RWPE1 (cell line): ENCODE measurements around the gene KIF16B.

Source experiments
- CTCF ChIA-PET: fragments of 350-600 bp; sonication (Branson Sonifier 250); formaldehyde crosslinking; extraction: SDS; loops from one replicate; lab custom pipeline; 2021; lab: Yijun Ruan, JAX
- POLR2A ChIA-PET: fragments of 400-600 bp; formaldehyde crosslinking; extraction: SDS; loops from one replicate; lab custom pipeline; 2020; ENCODE audit warnings: antibody characterized with exemption; ENCODE audit not compliant: low non-redundant PET; lab: Yijun Ruan, JAX
- DNase-seq: peaks from one replicate; pipeline ENCODE4 v3.0.0; 2012; ENCODE audit warnings: low spot score
- H3K27ac ChIP-seq: fragments of 450-650 bp; 2 replicates; pipeline ENCODE4 v1.5.1; 2017
- TF ChIP-seq, protein P1 (sequence below): fragments of 450-650 bp; conservative IDR thresholded peaks from 2 replicates; pipeline ENCODE4 v1.5.1; 2017; ENCODE audit warnings: low read depth, mild to moderate bottlenecking

The KIF16B gene

DNA sequence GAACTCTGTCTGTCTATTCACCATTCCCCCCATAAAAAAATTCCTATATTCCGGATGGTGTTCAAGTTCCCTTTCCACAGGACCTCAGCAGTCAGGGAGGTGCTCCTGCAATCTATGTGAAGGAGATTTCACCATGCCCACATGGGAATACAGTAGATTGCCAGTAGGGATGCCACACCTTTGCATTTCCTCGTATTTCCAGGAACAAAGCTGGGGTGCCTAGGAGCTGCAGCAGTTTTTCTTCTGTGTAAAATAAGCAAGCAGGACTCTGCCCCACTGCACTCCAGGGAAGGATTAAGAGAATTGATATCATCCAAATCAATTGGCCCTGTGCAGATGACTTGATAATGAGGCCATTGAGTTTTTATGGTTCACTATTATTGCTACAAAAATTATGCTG is 7.4 kb upstream of the KIF16B start:
- DNase-seq, result no peak
- CTCF ChIA-PET, result interaction anchor here (0.6 kb wide), 2 partner anchors 9 to 623 kb away, joined by 3 to 4 read pairs; no protein-coding TSS in a partner anchor
- TF ChIP-seq, protein P1, sequence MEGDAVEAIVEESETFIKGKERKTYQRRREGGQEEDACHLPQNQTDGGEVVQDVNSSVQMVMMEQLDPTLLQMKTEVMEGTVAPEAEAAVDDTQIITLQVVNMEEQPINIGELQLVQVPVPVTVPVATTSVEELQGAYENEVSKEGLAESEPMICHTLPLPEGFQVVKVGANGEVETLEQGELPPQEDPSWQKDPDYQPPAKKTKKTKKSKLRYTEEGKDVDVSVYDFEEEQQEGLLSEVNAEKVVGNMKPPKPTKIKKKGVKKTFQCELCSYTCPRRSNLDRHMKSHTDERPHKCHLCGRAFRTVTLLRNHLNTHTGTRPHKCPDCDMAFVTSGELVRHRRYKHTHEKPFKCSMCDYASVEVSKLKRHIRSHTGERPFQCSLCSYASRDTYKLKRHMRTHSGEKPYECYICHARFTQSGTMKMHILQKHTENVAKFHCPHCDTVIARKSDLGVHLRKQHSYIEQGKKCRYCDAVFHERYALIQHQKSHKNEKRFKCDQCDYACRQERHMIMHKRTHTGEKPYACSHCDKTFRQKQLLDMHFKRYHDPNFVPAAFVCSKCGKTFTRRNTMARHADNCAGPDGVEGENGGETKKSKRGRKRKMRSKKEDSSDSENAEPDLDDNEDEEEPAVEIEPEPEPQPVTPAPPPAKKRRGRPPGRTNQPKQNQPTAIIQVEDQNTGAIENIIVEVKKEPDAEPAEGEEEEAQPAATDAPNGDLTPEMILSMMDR, result no peak

DNA sequence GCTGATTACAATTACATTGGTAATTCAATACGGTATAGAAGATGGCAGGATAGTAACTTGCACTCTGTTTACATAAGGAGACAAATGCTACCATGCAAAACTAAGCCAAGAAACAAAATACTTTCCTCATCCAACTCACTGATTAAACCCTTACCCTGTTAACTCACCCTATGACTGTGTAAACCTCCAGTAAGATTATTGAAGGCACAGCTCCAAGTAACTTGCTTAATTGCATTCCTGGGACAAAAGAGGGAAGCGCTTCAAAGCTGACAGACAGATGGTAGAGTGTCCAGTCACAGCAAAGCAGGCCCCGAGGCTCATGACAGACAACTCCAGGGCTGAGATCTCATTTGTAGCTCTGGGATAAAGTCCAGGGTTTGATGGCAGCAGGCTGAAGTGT is 6.9 kb upstream of the KIF16B start:
- ChIA-PET POLR2A (no interaction called here), CTCF (interaction anchor here (0.6 kb wide), 3 partner anchors 8 to 623 kb away, joined by 3 to 4 read pairs (median 3); no protein-coding TSS in a partner anchor)
- peak; percentile 75 for DNase-seq
- peak overlapping the region; percentile 62 for H3K27ac ChIP-seq
- TF ChIP-seq, protein P1, result no peak

More for the DNA sequence above, 7.4 kb upstream of the KIF16B start:
- peak overlapping the region; percentile 62 for H3K27ac ChIP-seq
- POLR2A ChIA-PET, result no interaction called here

DNA sequence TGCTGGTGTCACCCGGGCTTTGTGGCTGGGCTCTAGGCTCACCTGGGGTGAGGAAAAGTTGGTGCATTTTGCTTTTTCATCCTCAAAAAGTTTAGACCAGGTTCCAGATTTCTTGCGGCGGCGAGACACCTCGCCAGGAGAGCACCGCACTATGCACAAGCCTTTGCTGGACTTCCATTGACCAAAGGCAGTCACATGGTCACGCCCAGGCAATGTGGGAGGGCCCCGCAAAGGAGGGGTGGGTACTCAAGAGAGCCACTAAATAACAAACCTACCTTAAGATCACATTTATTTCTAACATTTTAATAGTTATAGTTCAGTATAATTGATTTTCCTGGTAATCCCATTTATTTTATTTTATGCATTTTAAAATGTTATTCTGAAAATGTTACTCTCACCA is 3.0 kb upstream of the KIF16B start:
- DNase-seq, result no peak
- no peak overlapping the region for H3K27ac ChIP-seq
- POLR2A ChIA-PET, result no interaction called here
- TF ChIP-seq, protein P1, result no peak
- CTCF ChIA-PET, result no interaction called here

DNA sequence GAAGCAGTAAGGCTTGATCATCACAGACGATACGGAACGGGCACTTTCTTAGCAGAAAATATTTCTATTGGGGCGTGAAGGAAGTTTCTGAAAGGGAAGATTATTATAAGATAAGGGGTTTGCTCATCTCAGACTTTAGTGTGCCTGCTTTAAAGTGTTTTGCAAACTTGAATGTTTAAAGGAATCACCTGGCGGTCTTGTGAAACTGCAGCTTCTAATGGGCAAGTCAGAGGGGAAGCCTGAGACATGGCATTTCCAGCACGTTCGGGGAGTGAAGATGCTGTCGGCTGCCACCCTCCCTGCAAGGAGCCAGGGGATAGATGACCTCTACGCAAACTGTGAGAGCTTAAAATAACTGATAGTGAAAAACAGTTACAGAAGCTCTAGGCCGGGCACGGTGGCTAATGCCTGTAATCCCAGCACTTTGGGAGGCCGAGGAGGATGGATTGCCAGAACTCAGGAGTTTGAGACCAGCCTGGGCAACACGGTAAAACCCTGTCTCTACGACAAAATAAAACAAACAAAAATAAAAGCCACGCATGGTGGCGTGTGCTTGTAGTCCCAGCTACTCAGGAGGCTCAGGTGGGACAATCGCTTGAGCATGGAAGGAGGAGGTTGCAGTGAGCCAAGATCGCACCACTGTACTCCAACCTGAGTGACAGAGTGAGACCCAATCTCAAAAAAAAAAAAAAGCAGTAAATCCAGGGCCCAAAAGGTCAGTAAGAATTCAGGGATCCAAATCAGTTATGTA is 2.3 kb upstream of the KIF16B start:
- H3K27ac ChIP-seq, result peak overlapping the region; percentile 83
- TF ChIP-seq, protein P1, result no peak
- ChIA-PET CTCF (interaction anchor here (0.6 kb wide), 1 partner anchor 53 kb away, joined by 3 read pairs; no protein-coding TSS in a partner anchor), POLR2A (no interaction called here)
- no peak for DNase-seq

DNA sequence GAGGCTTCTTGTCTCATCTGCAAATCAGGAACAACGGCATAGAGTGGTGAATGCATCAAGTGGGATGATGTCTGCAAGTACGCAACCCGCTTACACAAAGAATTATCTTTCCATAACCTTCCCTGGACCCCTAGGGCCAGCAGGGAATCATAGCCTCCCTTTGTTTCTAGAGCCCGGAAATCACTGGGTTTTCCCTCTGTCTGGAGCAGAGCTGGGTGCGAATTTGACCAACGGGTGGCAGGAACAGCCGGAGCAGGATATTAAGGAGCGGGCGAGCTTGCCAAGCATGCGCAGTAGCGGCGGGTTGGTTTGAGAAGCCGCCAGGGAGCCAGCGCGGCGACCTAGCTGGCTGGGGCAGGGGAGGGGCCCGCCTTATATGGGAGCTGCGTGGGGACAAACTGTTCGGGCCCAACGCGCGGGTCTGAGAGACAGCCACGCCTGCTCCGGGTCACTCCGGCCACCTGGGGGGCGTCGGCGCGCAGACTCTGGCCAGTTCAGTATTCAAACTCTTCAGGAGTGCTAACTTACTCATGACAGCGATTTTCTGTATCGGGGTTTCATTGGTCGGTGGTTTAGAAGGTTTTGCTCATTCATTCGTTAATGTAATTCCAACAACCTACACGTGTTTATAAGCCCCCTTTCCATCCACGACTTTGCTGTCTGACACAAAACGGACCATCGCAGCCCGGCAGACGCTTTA is 1.6 kb upstream of the KIF16B start:
- ChIA-PET POLR2A (interaction anchor here (0.6 kb wide), 1 partner anchor 149 kb away, joined by 4 read pairs; no protein-coding TSS in a partner anchor), CTCF (interaction anchor here (0.6 kb wide), 1 partner anchor 52 kb away, joined by 3 read pairs; no protein-coding TSS in a partner anchor)
- DNase-seq, result peak; percentile 94
- TF ChIP-seq, protein P1, result no peak
- peak overlapping the region; percentile 83 for H3K27ac ChIP-seq

DNA sequence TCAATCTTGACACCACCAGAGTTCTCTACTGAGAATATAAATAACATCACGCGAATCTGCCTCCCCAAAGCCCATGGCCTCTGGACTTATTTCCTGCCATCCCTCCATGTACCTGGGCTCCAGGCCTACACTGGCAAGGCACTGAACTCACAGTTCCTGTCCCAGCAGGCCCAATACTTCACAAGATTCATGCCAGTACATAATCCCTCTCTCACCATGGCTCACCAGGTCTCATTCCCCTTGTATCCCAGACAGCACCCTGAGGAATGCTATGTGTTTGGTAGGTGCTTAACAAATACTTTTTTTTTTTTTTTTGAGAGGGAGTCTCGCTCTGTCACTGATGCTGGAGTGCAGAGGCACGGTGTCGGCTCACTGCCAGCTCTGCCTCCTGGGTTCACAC is 1.9 kb downstream of the KIF16B start:
- CTCF ChIA-PET, result interaction anchor here (0.6 to 0.7 kb wide), 2 partner anchors 9 to 915 kb away, joined by 3 to 4 read pairs; no protein-coding TSS in a partner anchor
- POLR2A ChIA-PET, result no interaction called here

More for the DNA sequence above, 1.9 kb downstream of the KIF16B start:
- TF ChIP-seq, protein P1, result no peak
- no peak for DNase-seq
- H3K27ac ChIP-seq, result peak overlapping the region; percentile 85
